GM18526 (cell line): Measurements from ENCODE around the gene ING5.

Experiments used
- POLR2A ChIP-seq: IDR thresholded peaks from 3 replicates; pipeline ENCODE4 v1.6.1; 2011; ENCODE audit not compliant: insufficient read length; ENCODE audit errors: extremely low read depth

ING5 gene

GRCh38 chr2:241701399-241702154, at the start of gene ING5:
Gene ING5 (plus strand): TSS chr2:241702039. CDS start chr2:241702066, 27 bp downstream.
- TF ChIP-seq POLR2A = peak; percentile 76

GRCh38 chr2:241652142-241652541, 49.7 kb upstream of the ING5 start:
- TF ChIP-seq POLR2A = no peak

- no peak for TF ChIP-seq POLR2A
Measured at GRCh38 chr2:241652722-241653121, 49.1 kb upstream of the ING5 start.

- no peak for TF ChIP-seq POLR2A
Measured at GRCh38 chr2:241653210-241653750, 48.6 kb upstream of the ING5 start.

GRCh38 chr2:241654551-241654950, 47.3 kb upstream of the ING5 start:
- TF ChIP-seq POLR2A = no peak

GRCh38 chr2:241655516-241656189, 46.2 kb upstream of the ING5 start:
- TF ChIP-seq POLR2A = no peak

GRCh38 chr2:241656190-241656741, 45.6 kb upstream of the ING5 start:
- TF ChIP-seq POLR2A = no peak

GRCh38 chr2:241657786-241658254, 44.0 kb upstream of the ING5 start:
- no peak for TF ChIP-seq POLR2A

GRCh38 chr2:241658296-241658695, 43.5 kb upstream of the ING5 start:
- TF ChIP-seq POLR2A = no peak

GRCh38 chr2:241659150-241659739, 42.6 kb upstream of the ING5 start:
- TF ChIP-seq POLR2A = no peak

GRCh38 chr2:241660593-241661213, 41.1 kb upstream of the ING5 start:
- TF ChIP-seq POLR2A = no peak

- no peak for TF ChIP-seq POLR2A
Measured at GRCh38 chr2:241665731-241666440, 36.0 kb upstream of the ING5 start.

GRCh38 chr2:241666627-241667400, 35.0 kb upstream of the ING5 start:
- no peak for TF ChIP-seq POLR2A

GRCh38 chr2:241668354-241668753, 33.5 kb upstream of the ING5 start:
- no peak for TF ChIP-seq POLR2A
